Stimulated activated CD4-positive, alpha-beta T cell treated with anti-CD3 and anti-CD28 coated beads, Interleukin-4, amount 100 ng/mL, for 1 hour (primary cell): Measurements from ENCODE around the gene CD1D.
A peak's percentile ranks its signal among the peaks of the same experiment; 100 is the strongest.
"Not testable (repeated sequence)": the region's sequence is repeated elsewhere in the genome, so short reads cannot be mapped to it uniquely, and the experiment has no call there.

ENCODE experiments used
- DNase-seq: peaks from one replicate; pipeline ENCODE4 v3.0.0-alpha.2; 2020

The CD1D gene

DNA sequence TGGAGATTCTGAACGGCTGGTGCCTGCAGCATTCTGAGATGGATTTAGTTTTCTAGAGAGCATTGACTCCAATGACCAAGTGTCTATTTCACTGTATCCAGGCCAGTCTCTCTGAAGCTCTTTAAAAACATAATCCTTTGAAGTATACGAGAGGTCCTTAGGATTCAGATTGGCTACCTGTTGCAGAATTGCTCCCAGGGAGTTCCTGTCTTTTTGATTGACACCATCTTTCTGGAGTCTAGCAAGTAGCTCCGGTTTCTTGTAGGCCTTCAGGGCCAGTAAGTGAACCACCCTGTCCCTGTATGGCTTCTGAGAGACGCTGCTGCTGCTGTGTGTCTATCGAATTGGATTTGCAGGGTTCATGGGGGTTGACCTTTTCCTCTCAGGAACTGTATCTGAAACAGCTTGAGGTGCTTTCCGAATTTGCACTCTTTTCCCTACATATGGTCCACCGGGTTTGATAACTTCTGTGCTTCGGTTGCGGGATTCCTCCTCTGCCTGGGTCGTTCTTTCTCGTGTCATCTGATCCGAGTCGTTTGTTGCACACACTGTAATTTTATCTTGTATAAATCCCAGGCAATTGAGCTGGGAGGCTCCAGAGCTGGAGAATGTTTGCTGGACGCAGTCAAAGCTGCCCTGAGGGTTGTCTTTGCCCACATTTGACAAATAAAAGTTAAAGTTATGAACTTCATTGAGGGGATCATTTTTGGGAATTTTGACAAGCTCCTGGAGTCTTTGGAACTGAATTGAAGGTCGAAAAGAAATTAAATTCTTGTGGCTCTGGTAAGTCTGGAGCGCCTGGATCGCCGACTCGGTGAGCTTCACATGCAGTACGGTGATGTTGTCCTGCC is 3.6 kb upstream of the CD1D start:
- not testable (repeated sequence) for DNase-seq

DNA sequence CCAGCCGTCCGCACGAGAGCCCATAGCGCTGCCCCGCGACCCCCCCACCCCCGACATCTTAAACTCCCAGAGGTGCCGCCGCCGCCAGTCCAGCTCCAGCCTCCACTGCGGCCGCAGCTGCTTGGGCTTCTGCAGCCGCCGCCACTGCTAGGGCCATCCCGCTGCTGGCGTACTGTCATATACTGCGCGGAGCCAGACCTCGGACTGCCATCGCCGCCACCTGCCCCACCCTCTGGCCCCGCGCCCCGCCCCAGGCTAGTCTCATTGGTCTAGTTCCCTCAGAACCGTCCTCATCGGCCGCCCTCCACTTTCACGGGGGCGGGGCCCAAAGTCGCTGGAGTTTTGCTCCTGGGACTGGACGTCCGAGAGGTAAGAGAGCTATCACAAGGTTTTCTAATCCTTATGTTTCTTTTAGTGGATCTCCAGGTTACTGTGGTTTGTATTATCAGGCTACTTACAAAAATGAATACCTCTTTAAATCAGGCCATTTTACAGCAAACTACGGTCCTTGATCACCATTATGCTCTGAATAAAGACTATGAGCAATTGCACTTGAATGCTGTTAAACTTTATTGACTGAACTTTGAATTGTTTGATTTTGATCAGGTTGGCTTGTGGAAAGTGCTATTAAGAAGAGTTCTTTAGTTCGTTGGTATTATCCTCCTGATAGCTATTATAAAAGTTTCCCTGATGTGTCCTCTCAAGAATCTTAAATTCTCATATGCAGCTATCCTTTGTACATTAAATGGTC is 2.8 kb upstream of the CD1D start:
- DNase-seq: peak; percentile 20

DNA sequence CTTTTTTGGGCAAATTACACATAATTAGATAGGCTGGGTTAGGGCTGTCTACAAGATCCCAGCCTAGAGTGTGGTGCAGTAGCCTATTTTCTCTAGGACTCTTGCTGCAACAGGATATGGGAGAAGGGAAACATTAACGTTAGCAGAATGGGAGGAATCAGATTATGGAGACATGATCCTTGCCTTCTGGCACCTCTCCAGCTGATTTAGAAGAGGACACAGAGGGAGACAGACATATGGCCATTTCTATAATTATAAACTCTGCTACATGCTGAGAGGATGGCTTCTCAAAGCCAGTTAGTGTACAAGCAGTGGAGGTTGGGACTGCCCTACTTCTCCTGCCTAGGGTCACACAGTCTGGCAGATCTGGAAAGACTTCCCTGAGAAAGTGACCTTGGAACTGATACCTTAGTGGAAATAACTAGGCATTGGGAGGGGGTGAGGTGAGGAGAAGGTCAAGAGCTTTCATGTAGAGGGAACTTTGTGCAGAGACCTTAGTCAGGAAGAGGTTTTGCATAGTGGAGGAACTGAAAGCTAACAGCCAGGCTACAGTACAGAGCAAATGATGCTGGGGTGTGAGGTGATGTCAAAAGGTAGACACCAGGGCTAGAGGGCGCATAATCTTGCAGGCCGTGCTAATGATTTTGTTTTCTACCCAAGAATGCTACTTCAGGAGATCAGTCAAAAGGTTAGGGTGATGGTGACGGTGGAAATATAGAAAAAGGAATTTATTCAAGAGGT is 1.2 kb upstream of the CD1D start:
- no peak for DNase-seq

- no peak for DNase-seq
These were observed 855 bp downstream of the CD1D start for GRCh38 chr1:158181577-158181922.

GRCh38 chr1:158185770-158186169 is 5.1 kb downstream of the CD1D start:
- no peak for DNase-seq

- DNase-seq: no peak
These were observed 5.5 kb downstream of the CD1D start for GRCh38 chr1:158186180-158186579.

- DNase-seq: no peak
These were observed 7.9 kb downstream of the CD1D start for GRCh38 chr1:158188611-158189010.

GRCh38 chr1:158189624-158190023 is 8.9 kb downstream of the CD1D start:
- DNase-seq: no peak

DNA sequence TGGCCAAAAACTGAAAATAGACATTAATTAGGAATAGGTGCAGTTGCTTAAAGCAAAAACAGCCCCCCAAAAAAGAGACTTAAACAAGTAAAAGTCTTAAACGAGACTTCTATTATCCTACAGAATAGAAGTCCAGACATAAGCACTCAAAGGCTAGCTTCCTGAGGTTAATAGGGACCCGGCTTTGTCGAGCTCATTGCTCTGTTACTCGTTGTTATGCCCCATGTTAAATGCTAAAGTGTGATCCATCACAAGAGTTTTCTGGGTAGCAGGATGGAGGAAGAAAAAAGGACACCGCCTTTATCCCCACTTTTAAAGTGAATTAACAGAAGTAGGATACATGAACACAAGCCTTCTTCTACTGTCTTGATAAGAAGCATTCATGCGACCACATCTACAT is 10.6 kb downstream of the CD1D start:
- DNase-seq: no peak

GRCh38 chr1:158196461-158196860 is 15.8 kb downstream of the CD1D start:
- no peak for DNase-seq

- no peak for DNase-seq
These were observed 19.2 kb downstream of the CD1D start for GRCh38 chr1:158199849-158200248.

- DNase-seq: no peak
These were observed 19.8 kb downstream of the CD1D start for GRCh38 chr1:158200527-158200926.

DNA sequence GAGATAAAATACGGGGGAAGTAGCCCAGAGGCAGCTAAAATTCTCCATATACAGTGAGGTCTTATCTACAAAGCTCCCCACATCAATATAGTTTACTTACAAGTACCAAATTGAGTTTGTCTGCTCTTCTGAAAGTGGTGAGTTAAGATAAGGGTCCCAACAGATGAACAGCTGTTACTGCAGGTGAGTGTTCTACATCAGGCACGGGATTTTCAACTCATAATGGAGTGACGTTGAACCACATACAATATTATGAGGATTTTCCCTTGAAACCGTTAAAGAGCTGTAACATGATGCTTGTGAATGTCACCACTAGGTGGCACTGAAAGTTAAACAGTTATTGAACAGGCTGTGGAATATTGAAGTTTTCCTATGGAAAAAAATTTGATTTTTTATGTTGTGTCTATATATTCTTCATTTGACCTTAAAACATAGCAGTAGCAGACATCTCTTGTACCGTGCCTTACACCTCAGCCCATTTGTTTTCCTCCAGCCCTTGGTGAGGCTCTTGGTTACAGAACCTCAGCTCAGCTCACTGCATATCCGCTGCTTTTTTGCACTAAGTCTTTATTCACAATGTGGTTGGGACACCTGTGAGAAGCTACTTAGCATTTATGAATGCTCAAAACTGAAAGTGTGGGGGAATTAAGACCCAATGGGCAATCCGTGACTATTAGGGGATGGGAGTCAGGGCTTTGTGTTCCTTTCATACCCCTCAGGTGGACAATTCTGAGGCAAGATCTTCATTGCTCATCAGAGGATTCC is 23.2 kb downstream of the CD1D start:
- DNase-seq: no peak

- DNase-seq: no peak
These were observed 23.7 kb downstream of the CD1D start for GRCh38 chr1:158204458-158204827.

GRCh38 chr1:158208586-158209116 is 28.0 kb downstream of the CD1D start:
- DNase-seq: no peak

DNA sequence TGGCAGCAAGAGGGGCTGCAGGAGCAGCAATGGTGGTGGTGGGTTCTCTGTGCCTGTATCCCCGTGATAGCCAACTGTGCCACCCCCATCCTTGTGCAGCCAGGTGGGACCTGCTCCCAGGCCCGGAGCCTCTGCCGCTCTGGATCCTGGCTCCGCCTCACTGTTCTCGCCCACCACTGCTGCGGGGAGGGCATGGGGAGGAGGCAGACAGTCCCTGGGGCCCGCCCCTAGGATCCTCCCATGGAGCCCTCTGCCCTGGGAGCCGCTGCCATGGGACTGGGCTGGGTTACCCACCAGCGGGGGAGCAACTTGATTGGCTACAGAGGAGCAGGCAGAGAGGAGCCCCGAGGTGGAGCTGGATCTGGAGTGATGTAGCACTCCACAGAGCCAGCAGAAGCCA is 31.6 kb downstream of the CD1D start:
- no peak for DNase-seq

- DNase-seq: not testable (repeated sequence)
These were observed 42.8 kb downstream of the CD1D start for GRCh38 chr1:158223445-158223844.

DNA sequence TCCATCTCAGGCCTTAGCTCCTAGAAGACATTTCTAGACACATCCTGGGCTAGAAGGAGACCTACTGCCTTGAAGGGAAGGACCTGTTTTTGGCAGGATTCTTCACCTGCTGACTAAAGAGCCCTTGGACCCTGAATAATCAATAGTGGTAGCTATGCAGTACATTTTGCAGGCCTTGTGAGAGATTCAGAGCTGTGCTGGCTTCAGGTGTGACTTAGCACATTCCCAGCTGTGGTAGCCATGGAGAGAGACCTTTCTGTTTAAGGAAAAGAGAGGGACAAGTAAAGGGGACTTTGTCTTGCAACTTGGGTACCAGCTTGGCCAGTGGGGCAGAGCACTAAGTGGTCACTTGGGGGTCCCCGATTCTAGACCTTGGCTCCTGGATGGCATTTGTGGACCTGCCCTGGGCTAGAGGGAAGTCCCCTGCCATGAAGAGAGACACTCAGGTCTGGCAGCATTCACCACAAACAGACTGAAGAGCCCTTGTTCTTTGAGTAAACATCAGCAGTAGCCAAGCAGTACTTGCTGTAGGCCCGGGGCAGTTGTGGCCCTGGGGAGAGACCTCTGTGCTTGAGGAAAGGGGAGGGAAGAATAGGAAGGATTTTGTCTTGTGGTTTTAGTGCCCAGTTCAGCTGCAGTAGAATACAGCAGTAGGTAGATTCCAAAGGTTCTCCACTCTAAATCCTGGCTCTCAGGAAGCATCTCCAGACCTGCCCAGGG is 47.4 kb downstream of the CD1D start:
- no peak for DNase-seq
